ENCODE measurements around the gene XRCC6.
"Not testable (repeated sequence)": the region's sequence is repeated elsewhere in the genome, so short reads cannot be mapped to it uniquely, and the experiment has no call there.

- not testable (repeated sequence) for TF ChIP-seq CTCF, POLR2A (IDR thresholded peaks at IDR 0.05)
Measured at GRCh38 chr22:41634610-41635009, 13.5 kb downstream of the XRCC6 start.

Measured in testis (tissue), 2 donors.